Right lobe of liver (tissue), 4 donors: Measurements from ENCODE around the gene APBA1.

Experiments used
- POLR2A ChIP-seq: fragments of 450-650 bp; IDR thresholded peaks from one replicate; pipeline ENCODE4 v1.6.1; 2017; ENCODE audit warnings: antibody characterized with exemption, mild to moderate bottlenecking
- TF ChIP-seq, protein P1 (sequence below), 4 donors: fragments of 200-600 bp in 3 of 4; fragments of 450-650 bp in 1 of 4; IDR thresholded peaks; one replicate each; pipeline versions ENCODE4 v1.5.1 to v1.8.0; 2016 to 2022; ENCODE audit warnings: antibody characterized with exemption in 4 of 4, mild to moderate bottlenecking in 2 of 4
- donor health status: DM: no; HTN: no; CAD: no.
- donor health status: DM: no; HTN: no; CAD: no.
- donor health status: DM: no; HTN: yes; CAD: no.

DNA sequence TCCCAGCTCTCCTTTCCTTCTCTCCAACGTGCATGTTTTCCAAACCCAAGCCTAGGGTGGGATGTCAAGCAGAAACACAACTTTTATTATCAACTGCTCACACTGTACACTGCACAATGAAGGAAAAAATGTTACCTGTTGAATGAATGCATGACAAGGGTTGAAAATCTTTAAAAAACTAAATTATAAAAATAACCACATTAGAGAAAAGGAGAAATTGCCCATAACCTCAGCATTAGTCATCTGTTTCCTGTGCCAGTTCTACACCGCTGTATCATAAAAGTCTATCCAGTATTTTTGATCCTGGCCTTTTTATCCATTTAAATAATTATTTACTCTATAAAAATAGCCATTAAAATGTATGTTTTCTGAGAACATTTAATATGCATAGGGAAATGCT, 101.1 kb downstream of the APBA1 start:
- TF ChIP-seq POLR2A = no peak
- TF ChIP-seq, protein P1, sequence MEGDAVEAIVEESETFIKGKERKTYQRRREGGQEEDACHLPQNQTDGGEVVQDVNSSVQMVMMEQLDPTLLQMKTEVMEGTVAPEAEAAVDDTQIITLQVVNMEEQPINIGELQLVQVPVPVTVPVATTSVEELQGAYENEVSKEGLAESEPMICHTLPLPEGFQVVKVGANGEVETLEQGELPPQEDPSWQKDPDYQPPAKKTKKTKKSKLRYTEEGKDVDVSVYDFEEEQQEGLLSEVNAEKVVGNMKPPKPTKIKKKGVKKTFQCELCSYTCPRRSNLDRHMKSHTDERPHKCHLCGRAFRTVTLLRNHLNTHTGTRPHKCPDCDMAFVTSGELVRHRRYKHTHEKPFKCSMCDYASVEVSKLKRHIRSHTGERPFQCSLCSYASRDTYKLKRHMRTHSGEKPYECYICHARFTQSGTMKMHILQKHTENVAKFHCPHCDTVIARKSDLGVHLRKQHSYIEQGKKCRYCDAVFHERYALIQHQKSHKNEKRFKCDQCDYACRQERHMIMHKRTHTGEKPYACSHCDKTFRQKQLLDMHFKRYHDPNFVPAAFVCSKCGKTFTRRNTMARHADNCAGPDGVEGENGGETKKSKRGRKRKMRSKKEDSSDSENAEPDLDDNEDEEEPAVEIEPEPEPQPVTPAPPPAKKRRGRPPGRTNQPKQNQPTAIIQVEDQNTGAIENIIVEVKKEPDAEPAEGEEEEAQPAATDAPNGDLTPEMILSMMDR (IDR thresholded peaks at IDR 0.05) = no peak
